ENCODE results near the gene XG.
"Not testable (repeated sequence)": the region's sequence is repeated elsewhere in the genome, so short reads cannot be mapped to it uniquely, and the experiment has no call there.

XG gene

GRCh38 chrX:2717312-2717711 is 34.5 kb upstream of the XG start:
- Mint-ChIP-seq H3K4me1 (peaks cover 4% of the 10 kb centered on the region), H3K27me3 (no peaks in the 10 kb centered on the region), H3K36me3 (peaks cover 28% of the 10 kb centered on the region), H3K4me3 (no peak overlapping the region), H3K27ac (no peak overlapping the region), H3K9me3 (no peaks in the 10 kb centered on the region)
- ATAC-seq (ENCODE audit: low read depth) (no peak), DNase-seq (ENCODE audit: low spot score in 2 of 2) (no peak)

GRCh38 chrX:2718821-2719220 is 33.0 kb upstream of the XG start:
- Mint-ChIP-seq H3K4me1 (peaks cover 4% of the 10 kb centered on the region), H3K27me3 (no peaks in the 10 kb centered on the region), H3K9me3 (no peaks in the 10 kb centered on the region), H3K4me3 (no peak overlapping the region), H3K27ac (no peak overlapping the region), H3K36me3 (peaks cover 32% of the 10 kb centered on the region)
- no peak for DNase-seq (ENCODE audit: low spot score in 2 of 2)
- no peak for ATAC-seq (ENCODE audit: low read depth)

- H3K9me3 Mint-ChIP-seq, result no peaks in the 10 kb centered on the region
- no peaks in the 10 kb centered on the region for H3K27me3 Mint-ChIP-seq
- DNase-seq (ENCODE audit: low spot score in 2 of 2), result no peak
- no peak overlapping the region for H3K4me3 Mint-ChIP-seq
- H3K36me3 Mint-ChIP-seq, result peaks cover 37% of the 10 kb centered on the region
- peaks cover 4% of the 10 kb centered on the region for H3K4me1 Mint-ChIP-seq
- H3K27ac Mint-ChIP-seq, result no peak overlapping the region
- no peak for ATAC-seq (ENCODE audit: low read depth)
Measured at GRCh38 chrX:2719774-2720447, 31.9 kb upstream of the XG start.

- Mint-ChIP-seq H3K4me3 (no peak overlapping the region), H3K27ac (no peak overlapping the region), H3K27me3 (no peaks in the 10 kb centered on the region), H3K9me3 (no peaks in the 10 kb centered on the region), H3K4me1 (peaks cover 2% of the 10 kb centered on the region), H3K36me3 (peaks cover 43% of the 10 kb centered on the region)
- no peak for DNase-seq (ENCODE audit: low spot score in 2 of 2)
- no peak for ATAC-seq (ENCODE audit: low read depth)
Measured at GRCh38 chrX:2723286-2723879, 28.5 kb upstream of the XG start.

GRCh38 chrX:2727264-2727663 is 24.6 kb upstream of the XG start:
- H3K4me1 Mint-ChIP-seq, result not testable (repeated sequence)

GRCh38 chrX:2732076-2732475 is 19.8 kb upstream of the XG start:
- H3K4me3 Mint-ChIP-seq, result no peak overlapping the region
- H3K27ac Mint-ChIP-seq, result peak overlapping the region; percentile 72
- DNase-seq (ENCODE audit: low spot score in 2 of 2) (no peak), ATAC-seq (ENCODE audit: low read depth) (no peak)
- H3K27me3 Mint-ChIP-seq, result no peaks in the 10 kb centered on the region
- H3K9me3 Mint-ChIP-seq, result peaks cover 1% of the 10 kb centered on the region
- H3K36me3 Mint-ChIP-seq, result peaks cover 47% of the 10 kb centered on the region
- peaks cover 4% of the 10 kb centered on the region for H3K4me1 Mint-ChIP-seq

More at GRCh38 chrX:2727264-2727663, 24.6 kb upstream of the XG start:
- H3K9me3 Mint-ChIP-seq; ATAC-seq (ENCODE audit: low read depth); H3K27me3 Mint-ChIP-seq; DNase-seq (ENCODE audit: low spot score in 2 of 2); H3K27ac Mint-ChIP-seq; H3K4me3 Mint-ChIP-seq: not testable (repeated sequence)
- peaks cover 37% of the 10 kb centered on the region for H3K36me3 Mint-ChIP-seq

GRCh38 chrX:2732649-2733048 is 19.2 kb upstream of the XG start:
- peaks cover 1% of the 10 kb centered on the region for H3K9me3 Mint-ChIP-seq
- no peak for DNase-seq (ENCODE audit: low spot score in 2 of 2)
- no peak for ATAC-seq (ENCODE audit: low read depth)
- H3K27me3 Mint-ChIP-seq, result no peaks in the 10 kb centered on the region
- peaks cover 4% of the 10 kb centered on the region for H3K4me1 Mint-ChIP-seq
- H3K4me3 Mint-ChIP-seq, result no peak overlapping the region
- peak overlapping the region; percentile 72 for H3K27ac Mint-ChIP-seq
- H3K36me3 Mint-ChIP-seq, result peaks cover 46% of the 10 kb centered on the region

- DNase-seq (ENCODE audit: low spot score in 2 of 2) (no peak), ATAC-seq (ENCODE audit: low read depth) (no peak)
- Mint-ChIP-seq H3K4me3 (no peak overlapping the region), H3K27ac (peak overlapping the region; percentile 72), H3K9me3 (peaks cover 1% of the 10 kb centered on the region), H3K27me3 (no peaks in the 10 kb centered on the region), H3K4me1 (peaks cover 4% of the 10 kb centered on the region), H3K36me3 (peaks cover 44% of the 10 kb centered on the region)
Measured at GRCh38 chrX:2733286-2733685, 18.6 kb upstream of the XG start.

GRCh38 chrX:2735270-2735669 is 16.6 kb upstream of the XG start:
- H3K36me3 Mint-ChIP-seq, result peaks cover 42% of the 10 kb centered on the region
- no peak for DNase-seq (ENCODE audit: low spot score in 2 of 2)
- H3K27ac Mint-ChIP-seq, result no peak overlapping the region
- H3K4me1 Mint-ChIP-seq, result peaks cover 4% of the 10 kb centered on the region
- no peak for ATAC-seq (ENCODE audit: low read depth)
- no peak overlapping the region for H3K4me3 Mint-ChIP-seq
- H3K9me3 Mint-ChIP-seq, result no peaks in the 10 kb centered on the region
- no peaks in the 10 kb centered on the region for H3K27me3 Mint-ChIP-seq

- peaks cover 33% of the 10 kb centered on the region for H3K36me3 Mint-ChIP-seq
- no peak overlapping the region for H3K27ac Mint-ChIP-seq
Measured at GRCh38 chrX:2740672-2741071, 11.2 kb upstream of the XG start.

GRCh38 chrX:2741386-2741785 is 10.5 kb upstream of the XG start:
- Mint-ChIP-seq H3K4me1 (no peaks in the 10 kb centered on the region), H3K27me3 (no peaks in the 10 kb centered on the region), H3K27ac (no peak overlapping the region), H3K36me3 (peaks cover 33% of the 10 kb centered on the region), H3K4me3 (no peak overlapping the region), H3K9me3 (no peaks in the 10 kb centered on the region)
- DNase-seq (ENCODE audit: low spot score in 2 of 2) (no peak), ATAC-seq (ENCODE audit: low read depth) (no peak)

More at GRCh38 chrX:2740672-2741071, 11.2 kb upstream of the XG start:
- ATAC-seq (ENCODE audit: low read depth) (no peak), DNase-seq (ENCODE audit: low spot score in 2 of 2) (no peak)
- no peaks in the 10 kb centered on the region for H3K4me1 Mint-ChIP-seq
- H3K9me3 Mint-ChIP-seq, result no peaks in the 10 kb centered on the region
- no peaks in the 10 kb centered on the region for H3K27me3 Mint-ChIP-seq
- no peak overlapping the region for H3K4me3 Mint-ChIP-seq

- peaks cover 12% of the 10 kb centered on the region for H3K36me3 Mint-ChIP-seq
- not testable (repeated sequence) for ATAC-seq (ENCODE audit: low read depth); H3K9me3 Mint-ChIP-seq; H3K27me3 Mint-ChIP-seq; DNase-seq (ENCODE audit: low spot score in 2 of 2); H3K4me1 Mint-ChIP-seq; H3K27ac Mint-ChIP-seq; H3K4me3 Mint-ChIP-seq
Measured at GRCh38 chrX:2746250-2746649, 5.6 kb upstream of the XG start.

GRCh38 chrX:2748171-2748814 is 3.5 kb upstream of the XG start:
- ATAC-seq (ENCODE audit: low read depth) (no peak), DNase-seq (ENCODE audit: low spot score in 2 of 2) (no peak)
- Mint-ChIP-seq H3K4me3 (no peak overlapping the region), H3K27ac (no peak overlapping the region), H3K36me3 (peaks cover under 1% of the 10 kb centered on the region), H3K4me1 (peaks cover 3% of the 10 kb centered on the region), H3K9me3 (no peaks in the 10 kb centered on the region), H3K27me3 (no peaks in the 10 kb centered on the region)

- ATAC-seq (ENCODE audit: low read depth) (no peak), DNase-seq (ENCODE audit: low spot score in 2 of 2) (no peak)
- H3K4me3 Mint-ChIP-seq, result no peak overlapping the region
- no peak overlapping the region for H3K27ac Mint-ChIP-seq
- no peaks in the 10 kb centered on the region for H3K36me3 Mint-ChIP-seq
- H3K9me3 Mint-ChIP-seq, result no peaks in the 10 kb centered on the region
- peaks cover 3% of the 10 kb centered on the region for H3K4me1 Mint-ChIP-seq
- H3K27me3 Mint-ChIP-seq, result no peaks in the 10 kb centered on the region
Measured at GRCh38 chrX:2748815-2749188, 3.0 kb upstream of the XG start.

Measured in memory B cell (primary cell).